HG02571 (cell line): ENCODE data around the gene SESTD1.
"Not testable (repeated sequence)": the region's sequence is repeated elsewhere in the genome, so short reads cannot be mapped to it uniquely, and the experiment has no call there.

Experiments
- ATAC-seq: cut with Tn5 transposase; IDR thresholded peaks from one replicate; pipeline ENCODE4 v1.9.1; 2021; ENCODE audit warnings: mild to moderate bottlenecking, moderate library complexity; ENCODE audit not compliant: unreplicated experiment

The SESTD1 gene

DNA sequence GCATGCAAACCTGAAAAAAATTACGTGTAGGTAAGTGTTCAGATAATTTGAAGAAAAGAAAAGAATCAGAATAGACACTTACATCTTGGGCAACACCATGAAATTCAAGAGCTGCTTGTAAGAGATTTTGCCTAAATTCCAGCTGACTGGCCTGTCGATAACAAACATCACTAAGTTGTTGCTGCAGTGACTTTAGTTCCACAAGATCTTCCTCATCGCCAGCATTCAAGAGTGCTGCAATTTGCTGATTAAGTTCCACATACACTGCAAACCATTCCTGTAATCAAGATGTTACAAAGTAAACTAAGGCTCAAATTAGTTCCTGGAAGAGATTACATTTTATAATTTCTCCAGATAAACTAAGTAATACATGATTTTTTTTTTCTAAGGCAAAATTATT is 140.3 kb downstream of the SESTD1 start:
- ATAC-seq = no peak

DNA sequence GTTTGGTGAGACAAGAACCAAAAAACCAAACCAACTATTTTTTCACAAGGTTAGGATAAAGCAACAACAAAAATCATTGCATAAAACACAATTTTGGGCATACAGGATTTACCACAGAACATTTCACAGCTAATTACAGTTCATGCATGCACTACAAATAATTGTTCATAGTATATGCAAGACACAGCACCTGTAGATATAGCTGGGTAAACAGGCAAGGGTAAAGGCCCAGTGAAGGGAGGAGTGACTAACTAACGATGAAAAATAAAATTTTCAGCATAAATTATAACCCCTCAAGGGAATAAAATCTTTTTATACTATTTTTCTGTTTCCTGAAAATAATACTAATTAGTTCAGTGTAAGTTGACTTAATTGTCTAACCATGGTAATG is 141.4 kb downstream of the SESTD1 start:
- ATAC-seq = no peak

DNA sequence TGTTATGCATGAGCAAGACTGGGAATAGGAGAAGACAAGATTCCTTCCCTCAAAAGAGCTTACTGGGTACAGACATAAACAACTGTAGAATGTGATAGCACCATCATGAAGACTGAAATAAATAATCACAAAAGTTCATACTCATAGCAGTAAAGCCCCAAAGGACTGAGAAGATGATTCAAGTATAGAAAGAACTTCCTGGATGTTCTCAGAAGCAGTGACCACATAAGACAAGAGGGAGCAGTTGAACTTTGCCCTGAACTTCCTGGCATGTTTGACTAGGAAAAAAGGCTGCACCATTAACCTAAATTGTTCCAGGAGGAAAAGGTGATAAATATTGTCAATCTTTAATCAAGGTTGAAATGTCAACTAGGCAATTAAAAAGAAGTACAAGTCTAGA is 156.9 kb downstream of the SESTD1 start:
- ATAC-seq = no peak

DNA sequence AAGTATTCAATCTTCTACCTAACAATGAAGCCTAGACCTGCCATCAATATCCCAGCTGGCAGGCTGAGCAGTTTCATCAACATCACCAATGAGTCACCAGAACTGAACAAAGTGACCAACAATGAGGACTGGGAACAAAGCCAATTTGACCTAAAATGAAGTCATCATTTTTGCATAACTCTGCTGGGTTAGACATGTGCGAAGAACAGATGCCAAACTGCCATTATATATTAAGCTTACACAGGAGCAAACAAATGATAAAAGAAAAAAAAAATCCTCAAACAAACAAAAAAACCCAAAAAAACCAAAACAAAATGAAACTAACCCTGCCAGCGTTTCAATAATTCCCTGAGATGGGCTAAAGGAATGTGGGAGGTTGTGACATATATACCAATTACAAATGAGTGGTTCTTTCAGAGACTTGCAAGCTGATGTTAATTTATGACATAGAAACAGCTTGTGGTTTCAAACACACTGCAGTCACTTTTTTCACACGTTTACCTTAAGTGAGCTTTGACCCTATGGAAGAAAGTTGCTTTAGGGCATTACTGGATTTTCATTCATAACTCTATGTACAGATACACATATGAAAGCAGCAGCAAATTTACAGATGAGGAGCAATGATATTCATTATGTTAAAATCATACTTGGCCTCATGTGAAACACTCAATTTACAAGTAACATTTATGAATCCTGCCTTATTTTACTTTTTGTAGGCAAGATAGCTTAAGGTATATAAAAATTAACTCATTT is 157.8 kb downstream of the SESTD1 start:
- ATAC-seq = peak; percentile 86

DNA sequence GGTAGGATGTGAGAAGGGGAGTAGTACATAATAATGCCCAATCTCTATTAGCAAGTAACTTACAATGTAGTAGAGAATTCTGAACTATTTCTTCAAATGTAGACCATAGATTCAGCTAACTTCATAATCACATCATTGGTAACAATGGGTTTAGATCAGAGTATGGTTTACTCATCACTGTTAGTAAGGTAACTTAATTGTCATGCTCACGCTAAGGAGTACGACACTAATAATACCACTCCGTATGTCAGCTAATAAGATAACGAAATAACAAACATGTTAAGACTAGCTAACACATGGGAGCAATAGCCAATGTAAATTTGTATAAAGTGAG is 158.3 kb downstream of the SESTD1 start:
- no peak for ATAC-seq

DNA sequence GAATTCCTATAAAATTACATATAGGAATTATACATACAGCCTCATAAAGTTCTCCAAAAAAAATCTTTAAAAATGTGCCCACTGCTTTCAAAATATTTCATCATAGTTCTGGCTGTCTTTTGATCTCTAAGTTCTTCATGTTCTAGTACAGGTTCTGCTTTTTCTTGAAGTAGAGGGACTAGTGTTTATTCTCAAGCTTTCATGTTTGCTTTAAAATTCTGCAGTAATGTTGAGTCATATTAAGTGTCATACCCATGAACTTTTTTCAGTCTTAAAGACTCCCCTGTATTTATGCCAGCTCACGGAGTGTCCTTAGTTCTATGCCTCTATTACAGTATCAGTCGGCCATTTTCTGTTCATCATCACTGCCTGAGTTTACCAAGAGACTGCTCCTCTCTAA is 159.9 kb downstream of the SESTD1 start:
- ATAC-seq = no peak

DNA sequence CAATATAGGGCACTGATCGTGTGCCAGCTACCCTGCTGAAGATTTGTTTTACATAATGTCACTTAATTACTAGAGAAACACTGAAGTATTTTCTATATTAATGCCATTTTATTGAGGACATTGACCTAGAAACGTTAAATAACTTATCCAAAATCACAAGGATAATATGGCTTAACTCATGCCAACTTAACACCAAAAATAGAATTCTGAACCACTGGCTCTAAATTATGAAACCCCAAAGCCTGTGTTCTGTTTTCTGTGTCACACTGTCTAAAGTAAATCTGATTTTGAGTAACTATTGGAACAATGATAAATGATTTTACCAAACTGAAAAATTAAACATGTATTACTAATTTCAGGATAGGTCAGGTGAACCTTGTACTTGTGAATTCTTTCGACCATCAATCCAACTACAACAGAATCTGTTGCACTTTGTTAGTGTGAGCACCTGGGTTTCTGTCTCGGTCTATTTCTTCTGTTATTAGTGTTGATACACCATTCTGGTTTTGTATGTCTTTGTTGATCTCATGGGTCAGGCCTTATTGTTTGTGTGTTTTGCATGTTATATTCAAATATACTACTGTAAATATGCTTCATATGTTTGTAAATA is 166.4 kb downstream of the SESTD1 start:
- no peak for ATAC-seq

DNA sequence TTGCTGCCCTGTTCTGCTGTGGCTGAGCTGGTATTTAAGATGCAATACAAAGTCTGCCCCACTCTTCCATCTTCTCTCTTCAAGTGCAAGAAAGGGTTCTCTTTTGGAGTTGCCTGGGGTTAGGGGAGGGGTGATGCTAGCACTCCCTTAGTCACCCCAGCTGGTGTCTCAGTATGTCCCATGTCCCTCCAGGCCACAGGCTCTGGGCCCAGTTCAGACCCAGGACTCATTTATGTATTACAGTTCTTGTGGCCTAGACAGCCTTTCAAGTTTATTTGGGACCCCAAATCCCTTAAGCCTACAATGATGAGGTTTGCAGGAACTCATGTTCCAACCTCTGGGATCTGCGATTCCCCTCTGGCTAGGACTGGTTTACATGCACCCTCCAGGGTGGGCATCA is 167.5 kb downstream of the SESTD1 start:
- ATAC-seq = no peak

DNA sequence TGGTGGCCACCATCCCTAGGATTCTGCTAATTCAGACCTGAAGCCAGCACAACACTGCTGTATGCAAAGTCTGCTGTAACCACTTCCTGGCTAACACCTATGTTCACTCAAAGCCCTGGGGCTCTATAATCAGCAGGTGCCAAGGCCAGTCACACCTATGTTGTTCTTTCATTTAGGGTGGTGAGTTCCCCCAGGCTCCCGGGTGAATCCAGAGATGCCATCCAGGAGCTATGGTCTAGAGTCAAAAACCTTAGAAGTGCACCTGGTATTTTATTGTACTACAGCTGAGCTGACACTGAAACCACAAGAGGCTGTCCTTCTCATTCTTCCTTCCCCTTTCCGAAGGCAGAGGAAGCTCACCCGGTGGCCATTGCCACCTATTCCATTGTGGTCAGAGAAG is 168.5 kb downstream of the SESTD1 start:
- ATAC-seq = peak; percentile 97

DNA sequence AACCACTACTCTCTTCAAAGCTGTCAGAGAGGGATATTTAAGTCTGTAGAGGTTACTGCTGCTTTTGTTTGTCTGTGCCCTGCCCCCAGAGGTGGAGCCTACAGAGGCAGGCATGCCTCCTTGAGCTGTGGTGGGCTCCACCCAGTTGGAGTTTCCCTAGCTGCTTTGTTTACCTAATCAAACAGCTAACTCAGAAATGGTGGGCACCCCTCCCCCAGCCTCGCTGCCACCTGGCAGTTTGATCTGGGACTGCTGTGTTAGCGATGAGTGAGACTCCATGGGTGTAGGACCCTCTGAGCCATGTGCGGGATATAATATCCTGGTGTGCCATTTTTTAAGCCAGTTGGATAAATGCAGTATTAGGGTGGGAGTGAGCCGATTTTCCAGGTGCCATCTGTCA is 171.7 kb downstream of the SESTD1 start:
- not testable (repeated sequence) for ATAC-seq

DNA sequence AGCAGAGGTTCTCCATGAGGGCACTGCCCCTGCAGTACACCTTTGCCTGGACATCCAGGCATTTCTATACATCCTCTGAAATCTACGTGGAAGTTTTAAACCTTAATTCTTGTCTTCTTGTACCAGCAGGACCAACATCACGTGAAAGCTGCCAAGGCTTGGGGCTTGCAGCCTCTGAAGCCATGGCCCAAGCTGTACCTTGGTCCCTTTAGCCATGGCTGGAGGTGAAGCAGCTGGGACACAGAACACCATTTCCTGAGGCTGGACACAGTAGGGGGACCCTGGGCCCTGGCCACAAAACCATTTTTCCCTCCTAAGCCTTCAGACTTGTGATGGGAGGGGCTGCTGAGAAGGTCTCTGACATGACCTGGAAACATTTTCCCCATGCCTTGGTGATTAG is 181.9 kb downstream of the SESTD1 start:
- ATAC-seq = no peak

DNA sequence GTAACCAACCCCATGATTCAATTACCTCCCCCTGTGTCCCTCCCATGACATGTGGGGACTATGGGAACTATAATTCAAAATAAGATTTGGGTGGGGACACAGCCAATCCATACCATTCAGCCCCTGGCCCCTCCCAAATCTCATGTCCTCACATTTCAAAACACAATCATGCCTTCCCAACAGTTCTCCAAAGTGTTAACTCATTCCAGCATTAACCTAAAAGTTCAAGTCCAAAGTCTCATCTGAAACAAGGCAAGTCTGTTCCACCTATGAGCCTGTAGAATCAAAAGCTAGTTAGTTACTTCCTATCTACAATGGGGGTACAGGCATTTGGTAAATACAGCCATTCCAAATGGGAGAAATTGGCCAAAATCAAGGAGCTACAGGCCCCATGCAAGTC is 182.7 kb downstream of the SESTD1 start:
- no peak for ATAC-seq

DNA sequence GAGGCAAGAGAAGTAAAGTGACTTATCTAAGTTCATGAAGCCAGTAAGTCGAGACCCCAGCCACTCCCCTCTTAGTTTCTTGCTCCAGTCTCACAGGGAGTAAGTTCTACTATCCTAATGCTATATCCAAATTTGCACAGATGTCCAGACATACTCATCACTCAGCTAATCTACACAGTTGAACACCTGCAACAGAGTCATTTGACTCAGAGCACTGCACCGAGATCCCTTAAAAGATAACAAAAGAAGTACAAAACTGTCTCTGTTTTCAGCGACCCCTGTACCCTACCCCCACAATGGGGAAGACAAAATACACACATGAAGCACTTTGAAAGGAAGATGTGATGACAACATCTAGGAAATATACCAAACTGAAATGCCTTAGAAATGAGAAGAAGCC is 192.1 kb downstream of the SESTD1 start:
- ATAC-seq = no peak

DNA sequence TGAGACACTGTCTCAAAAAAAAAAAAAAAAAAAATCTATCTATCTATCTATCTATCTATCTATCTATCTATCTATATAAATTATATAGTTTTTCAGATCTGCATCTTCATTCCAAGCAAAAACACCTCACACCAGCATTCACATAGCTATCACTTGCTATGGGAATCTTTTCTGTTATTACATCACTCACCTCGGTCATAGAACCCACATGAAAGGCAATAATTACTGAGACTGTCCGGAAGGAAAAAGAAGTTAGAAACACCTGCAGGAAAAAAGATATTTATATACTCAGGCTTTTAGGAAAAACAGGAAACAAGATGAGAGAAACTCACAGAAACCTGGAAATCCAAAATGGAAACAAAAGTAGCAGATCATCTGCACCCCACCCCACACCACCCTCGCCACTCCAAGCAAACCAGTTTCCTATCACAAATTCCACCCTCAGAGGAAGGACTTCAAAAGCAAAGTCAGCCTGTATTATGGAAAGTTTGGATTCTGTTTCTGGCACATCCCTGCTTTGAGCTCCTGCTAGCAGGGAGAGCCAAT is 192.7 kb downstream of the SESTD1 start:
- ATAC-seq = no peak

DNA sequence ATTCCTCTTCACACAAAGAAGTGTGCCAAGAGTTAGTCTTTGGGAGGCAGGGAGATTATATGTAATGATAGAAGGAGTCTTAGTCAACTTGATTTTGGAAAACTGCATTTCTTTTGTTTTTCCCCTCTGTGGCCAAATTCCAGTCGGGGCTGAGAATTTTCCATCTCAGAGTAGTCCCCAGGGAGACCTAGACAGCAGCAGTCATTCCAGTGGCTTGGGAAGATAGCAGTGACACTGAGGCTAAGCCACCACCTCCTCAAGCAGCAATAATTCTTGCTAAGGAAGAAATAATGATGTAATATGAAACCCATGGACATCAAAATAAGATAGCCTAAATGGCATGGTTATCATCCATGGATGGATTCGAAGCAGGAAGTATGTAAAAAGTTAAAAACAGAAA is 193.7 kb downstream of the SESTD1 start:
- no peak for ATAC-seq

DNA sequence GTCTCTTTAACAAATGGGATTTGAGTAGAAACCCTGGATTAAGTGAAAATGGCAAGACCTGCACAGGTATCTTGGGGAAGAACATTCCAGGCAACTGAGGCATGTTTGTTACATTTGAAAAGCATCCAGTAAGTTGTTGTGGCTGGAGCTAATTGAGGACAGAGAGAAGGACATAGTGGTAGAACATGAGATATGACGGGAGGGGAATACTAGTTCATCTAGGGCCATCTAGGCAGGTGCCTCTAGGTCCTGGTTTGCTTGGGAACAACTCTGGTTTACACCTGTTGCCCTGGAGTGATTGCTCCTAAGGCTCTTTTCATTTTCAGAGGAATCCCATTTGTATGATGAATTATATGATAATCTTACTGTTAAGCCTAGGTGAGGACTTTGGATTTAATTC is 194.9 kb downstream of the SESTD1 start:
- ATAC-seq = no peak

DNA sequence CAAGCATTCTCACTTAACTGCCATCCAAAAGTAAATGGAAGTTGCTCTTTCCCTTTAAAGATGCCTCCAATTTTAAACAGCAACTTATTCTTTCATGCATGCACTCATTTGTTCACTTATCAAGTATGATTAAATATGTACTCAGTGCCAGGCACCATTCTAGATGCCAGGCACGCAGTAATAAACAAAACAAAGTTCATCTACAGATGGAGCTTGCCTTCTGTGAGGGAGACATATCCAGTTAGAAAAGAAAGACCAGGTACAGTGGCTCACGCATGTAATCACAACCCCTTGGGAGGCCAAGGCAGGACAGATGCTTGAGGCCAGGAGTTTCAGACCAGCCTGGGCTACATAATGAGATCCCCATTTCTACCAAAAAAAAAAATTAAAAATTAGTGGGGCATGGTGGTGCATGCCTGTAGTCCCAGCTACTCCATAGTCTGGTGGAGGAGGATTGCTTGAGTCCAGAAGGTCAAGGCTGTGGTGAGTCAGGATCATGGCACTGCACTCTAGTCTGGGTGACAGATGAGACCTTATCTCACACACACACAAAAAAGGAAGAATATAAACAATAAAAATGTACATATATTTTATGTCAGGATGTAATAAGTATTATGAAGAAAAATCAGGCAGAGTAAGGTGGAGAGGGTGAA is 195.5 kb downstream of the SESTD1 start:
- no peak for ATAC-seq

DNA sequence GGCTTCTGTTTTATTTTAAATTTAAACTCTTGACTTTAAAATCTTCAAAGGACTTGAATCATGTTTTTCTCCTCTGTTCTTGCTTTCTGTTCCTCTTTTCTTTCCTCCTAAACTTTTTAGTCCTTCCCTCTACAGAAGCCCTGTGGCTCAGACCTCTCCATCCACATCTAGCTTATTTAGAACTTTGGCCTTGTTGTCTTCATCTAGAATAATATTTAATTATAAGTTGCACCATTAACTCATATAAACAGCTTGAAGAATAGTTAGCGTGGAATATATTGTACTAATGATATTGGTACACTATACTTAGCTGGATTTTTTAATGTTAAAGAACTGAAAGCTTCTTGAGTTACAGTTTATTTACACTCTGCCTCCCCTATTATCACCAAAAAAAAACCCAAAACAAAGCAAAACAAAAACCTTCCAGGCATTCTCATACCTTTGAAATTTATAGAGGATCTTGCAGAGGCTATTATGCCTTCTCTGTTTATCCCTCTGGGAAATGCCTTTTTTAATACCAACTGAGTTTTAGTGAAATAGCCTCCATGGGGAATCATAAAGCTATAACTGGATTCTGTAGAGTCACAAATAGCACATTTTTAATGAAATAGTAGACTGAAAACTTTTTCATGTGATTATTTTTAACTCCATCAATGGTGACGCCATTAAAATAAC is 205.5 kb downstream of the SESTD1 start:
- ATAC-seq = no peak

DNA sequence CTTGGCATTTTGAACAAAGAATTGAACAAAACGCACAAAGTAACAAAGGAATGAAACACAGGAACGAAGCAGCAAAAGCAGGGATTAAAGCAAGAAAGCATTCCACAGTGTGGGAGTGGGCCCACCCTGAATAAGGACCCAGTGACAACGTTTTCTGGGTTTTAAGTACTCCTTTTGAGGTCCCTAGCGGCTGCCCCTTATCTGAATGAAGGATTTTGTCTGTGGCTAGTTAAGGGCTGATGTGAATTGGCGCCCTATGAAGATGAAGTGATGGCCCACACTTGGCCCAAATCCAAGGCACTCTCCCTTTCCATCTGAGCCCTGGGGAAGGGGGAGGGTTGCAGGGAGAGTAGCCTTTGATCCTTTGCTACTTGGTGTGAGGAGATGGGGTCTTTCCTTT is 206.9 kb downstream of the SESTD1 start:
- ATAC-seq = no peak

DNA sequence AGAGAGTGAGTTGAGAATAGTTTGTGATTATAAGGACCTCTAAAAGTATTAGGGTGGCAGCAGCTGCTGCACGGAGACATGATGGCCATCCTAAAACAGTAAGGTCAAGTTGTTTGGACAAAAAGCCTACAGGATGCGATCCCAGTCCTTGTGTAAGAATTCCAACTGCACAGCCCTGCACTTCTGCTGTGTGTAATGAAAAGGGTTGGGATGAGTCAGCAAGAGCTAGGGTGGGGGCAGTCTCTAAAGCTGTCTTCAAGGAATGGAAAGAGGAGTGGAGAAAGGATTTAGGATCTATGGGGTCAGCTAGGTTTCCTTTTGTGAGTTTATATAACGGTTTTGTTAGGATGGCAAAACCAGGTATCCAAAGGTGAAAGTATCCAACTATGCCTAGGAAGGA is 211.1 kb downstream of the SESTD1 start:
- ATAC-seq = not testable (repeated sequence)
